Measurements from ENCODE around the gene PDP2.

The PDP2 gene

GRCh38 chr16:66936462-66936861, 56.1 kb downstream of the PDP2 start:
- Histone ChIP-seq H3K36me3 (replicated peaks; ENCODE audit: low read depth, low read length) (peaks cover 15% of the 10 kb centered on the region), H3K27ac (ENCODE audit: low read length) (no peak overlapping the region), H3K27me3 (ENCODE audit: low read depth, low read length) (no peaks in the 10 kb centered on the region), H3K4me2 (ENCODE audit: low read length) (no peak overlapping the region), H3K9ac (ENCODE audit: low read length) (no peak overlapping the region), H3K79me2 (ENCODE audit: low read length) (peaks cover 47% of the 10 kb centered on the region), H4K20me1 (ENCODE audit: insufficient read depth, low read length) (0 out of 2 replicates have a peak, but pooled peaks cover 3% of the 10 kb centered on the region), H3K9me3 (ENCODE audit: insufficient read depth, low read length) (no peaks in the 10 kb centered on the region), H3K4me3 (ENCODE audit: low read length) (no peak overlapping the region), H3K4me1 (ENCODE audit: low read length) (peaks cover 13% of the 10 kb centered on the region), H2AFZ (ENCODE audit: low read depth, low read length) (no peak overlapping the region)
- TF ChIP-seq CTCF (IDR thresholded peaks at IDR 0.05; ENCODE audit: low read depth, low read length) (no peak), EZH2phosphoT487 (IDR thresholded peaks at IDR 0.05; ENCODE audit: low read depth) (no peak)

- no peak overlapping the region for H3K4me3 ChIP-seq (ENCODE audit: low read length)
- peaks cover 13% of the 10 kb centered on the region for H3K4me1 ChIP-seq (ENCODE audit: low read length)
- no peaks in the 10 kb centered on the region for H3K9me3 ChIP-seq (ENCODE audit: insufficient read depth, low read length)
- peaks cover 47% of the 10 kb centered on the region for H3K79me2 ChIP-seq (ENCODE audit: low read length)
- H2AFZ ChIP-seq (ENCODE audit: low read depth, low read length) = no peak overlapping the region
- no peak overlapping the region for H3K27ac ChIP-seq (ENCODE audit: low read length)
- H3K36me3 ChIP-seq (replicated peaks; ENCODE audit: low read depth, low read length) = peaks cover 14% of the 10 kb centered on the region
- no peaks in the 10 kb centered on the region for H3K27me3 ChIP-seq (ENCODE audit: low read depth, low read length)
- H3K4me2 ChIP-seq (ENCODE audit: low read length) = no peak overlapping the region
- TF ChIP-seq EZH2phosphoT487 (IDR thresholded peaks at IDR 0.05; ENCODE audit: low read depth) (no peak), CTCF (IDR thresholded peaks at IDR 0.05; ENCODE audit: low read depth, low read length) (no peak)
- no peak overlapping the region for H3K9ac ChIP-seq (ENCODE audit: low read length)
- H4K20me1 ChIP-seq (ENCODE audit: insufficient read depth, low read length) = 0 out of 2 replicates have a peak, but pooled peaks cover 3% of the 10 kb centered on the region
These were observed 56.7 kb downstream of the PDP2 start for GRCh38 chr16:66936889-66937554.

- H3K79me2 ChIP-seq (ENCODE audit: low read length) = peaks cover 41% of the 10 kb centered on the region
- H3K9me3 ChIP-seq (ENCODE audit: insufficient read depth, low read length) = no peaks in the 10 kb centered on the region
- 0 out of 2 replicates have a peak, but pooled peaks cover 3% of the 10 kb centered on the region for H4K20me1 ChIP-seq (ENCODE audit: insufficient read depth, low read length)
- no peak overlapping the region for H3K4me3 ChIP-seq (ENCODE audit: low read length)
- H2AFZ ChIP-seq (ENCODE audit: low read depth, low read length) = no peak overlapping the region
- no peak overlapping the region for H3K4me2 ChIP-seq (ENCODE audit: low read length)
- H3K4me1 ChIP-seq (ENCODE audit: low read length) = peaks cover 13% of the 10 kb centered on the region
- TF ChIP-seq CTCF (IDR thresholded peaks at IDR 0.05; ENCODE audit: low read depth, low read length) (no peak), EZH2phosphoT487 (IDR thresholded peaks at IDR 0.05; ENCODE audit: low read depth) (no peak)
- no peaks in the 10 kb centered on the region for H3K27me3 ChIP-seq (ENCODE audit: low read depth, low read length)
- H3K27ac ChIP-seq (ENCODE audit: low read length) = no peak overlapping the region
- peaks cover 11% of the 10 kb centered on the region for H3K36me3 ChIP-seq (replicated peaks; ENCODE audit: low read depth, low read length)
- H3K9ac ChIP-seq (ENCODE audit: low read length) = no peak overlapping the region
These were observed 57.5 kb downstream of the PDP2 start for GRCh38 chr16:66937725-66938337.

GRCh38 chr16:66939366-66939765, 59.1 kb downstream of the PDP2 start:
- Histone ChIP-seq H3K4me2 (ENCODE audit: low read length) (no peak overlapping the region), H2AFZ (ENCODE audit: low read depth, low read length) (no peak overlapping the region), H3K9ac (ENCODE audit: low read length) (no peak overlapping the region), H3K27ac (ENCODE audit: low read length) (no peak overlapping the region), H4K20me1 (ENCODE audit: insufficient read depth, low read length) (0 out of 2 replicates have a peak, but pooled peaks cover 3% of the 10 kb centered on the region), H3K36me3 (replicated peaks; ENCODE audit: low read depth, low read length) (peaks cover 16% of the 10 kb centered on the region), H3K4me1 (ENCODE audit: low read length) (peaks cover 6% of the 10 kb centered on the region), H3K27me3 (ENCODE audit: low read depth, low read length) (no peaks in the 10 kb centered on the region), H3K4me3 (ENCODE audit: low read length) (no peak overlapping the region), H3K79me2 (ENCODE audit: low read length) (peaks cover 26% of the 10 kb centered on the region), H3K9me3 (ENCODE audit: insufficient read depth, low read length) (no peaks in the 10 kb centered on the region)
- TF ChIP-seq EZH2phosphoT487 (IDR thresholded peaks at IDR 0.05; ENCODE audit: low read depth) (no peak), CTCF (IDR thresholded peaks at IDR 0.05; ENCODE audit: low read depth, low read length) (no peak)
